ENCODE measurements around the gene SH3BP4.

The SH3BP4 gene

GRCh38 chr2:235078914-235079472 is 127.2 kb downstream of the SH3BP4 start:
- H3K4me1 ChIP-seq (ENCODE audit: insufficient read depth, low read length): no peaks in the 10 kb centered on the region
- no peaks in the 10 kb centered on the region for H3K36me3 ChIP-seq (ENCODE audit: insufficient read depth, low read length)
- H3K9me3 ChIP-seq (ENCODE audit: control insufficient read depth, insufficient read depth, low read length): peaks cover 6% of the 10 kb centered on the region; the same call in 1 of the 2 replicates
- H3K9ac ChIP-seq (ENCODE audit: low read depth, low read length): no peak overlapping the region

DNA sequence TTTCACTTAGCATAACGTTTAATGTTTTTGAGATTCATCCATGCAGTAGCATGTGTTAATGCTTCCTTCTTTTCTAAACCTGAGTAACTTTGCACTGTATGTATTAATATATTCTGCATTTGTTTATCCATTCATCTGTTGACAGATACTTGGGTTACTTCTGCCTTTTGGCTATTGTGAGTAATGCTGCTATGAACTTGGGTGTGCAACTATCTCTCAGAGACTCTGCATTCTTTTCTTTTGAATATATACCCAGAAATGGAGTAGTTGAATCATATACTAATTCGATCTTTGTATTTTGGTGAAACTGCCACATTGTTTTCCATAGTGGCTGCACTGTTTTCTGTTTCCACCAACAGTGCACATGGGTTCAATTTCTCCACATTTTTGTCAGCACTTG is 128.3 kb downstream of the SH3BP4 start:
- H3K9me3 ChIP-seq (ENCODE audit: control insufficient read depth, insufficient read depth, low read length): peaks cover 6% of the 10 kb centered on the region; the same call in 1 of the 2 replicates
- H3K9ac ChIP-seq (ENCODE audit: low read depth, low read length): no peak overlapping the region
- no peaks in the 10 kb centered on the region for H3K4me1 ChIP-seq (ENCODE audit: insufficient read depth, low read length)
- no peaks in the 10 kb centered on the region for H3K36me3 ChIP-seq (ENCODE audit: insufficient read depth, low read length)

DNA sequence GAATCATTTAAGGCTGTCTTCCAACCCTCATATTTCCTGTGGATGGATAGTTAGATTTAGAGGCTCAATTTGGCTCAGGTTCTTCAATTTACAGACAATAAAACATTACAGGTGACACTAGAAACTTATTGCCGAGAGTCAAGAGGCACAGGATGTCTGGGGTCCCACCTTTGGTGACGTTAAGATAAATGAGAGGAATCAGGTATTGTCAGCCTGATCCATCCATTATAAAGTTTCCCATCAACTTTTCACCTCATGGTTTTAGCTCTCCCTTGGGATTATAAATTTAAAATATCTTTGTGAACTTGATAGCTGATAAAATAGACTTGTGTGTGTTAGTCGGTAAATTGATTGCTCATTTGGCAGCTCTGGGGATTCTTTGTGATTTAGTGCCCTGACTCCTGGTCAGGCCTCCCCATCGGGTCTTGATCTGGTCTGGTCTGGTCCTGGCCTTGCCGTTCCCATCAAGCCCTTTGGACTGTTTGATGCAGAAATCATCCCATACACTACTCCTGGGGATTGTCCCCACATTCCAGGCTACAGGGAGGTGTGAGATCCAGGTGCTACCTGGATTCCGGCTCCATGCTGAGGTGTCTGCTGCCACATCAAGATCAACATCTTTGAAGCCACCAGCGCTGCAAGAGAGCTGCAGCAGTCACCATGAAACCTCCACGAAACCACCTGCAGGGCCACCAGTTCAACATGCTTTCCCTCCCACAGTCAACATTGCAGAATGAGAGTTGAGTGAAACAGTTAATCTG is 130.9 kb downstream of the SH3BP4 start:
- Histone ChIP-seq H3K9me3 (ENCODE audit: control insufficient read depth, insufficient read depth, low read length) (peaks cover 6% of the 10 kb centered on the region; the same call in 1 of the 2 replicates), H3K36me3 (ENCODE audit: insufficient read depth, low read length) (no peaks in the 10 kb centered on the region), H3K4me1 (ENCODE audit: insufficient read depth, low read length) (no peaks in the 10 kb centered on the region; the same call in 1 of the 2 replicates)

GRCh38 chr2:235083822-235084221 is 132.0 kb downstream of the SH3BP4 start:
- no peak overlapping the region for H3K9ac ChIP-seq (ENCODE audit: low read depth, low read length)
- H3K36me3 ChIP-seq (ENCODE audit: insufficient read depth, low read length): no peaks in the 10 kb centered on the region
- peaks cover 6% of the 10 kb centered on the region; the same call in 1 of the 2 replicates for H3K9me3 ChIP-seq (ENCODE audit: control insufficient read depth, insufficient read depth, low read length)
- no peaks in the 10 kb centered on the region; the same call in 1 of the 2 replicates for H3K4me1 ChIP-seq (ENCODE audit: insufficient read depth, low read length)

More for the DNA sequence above, 130.9 kb downstream of the SH3BP4 start:
- H3K9ac ChIP-seq (ENCODE audit: low read depth, low read length): no peak overlapping the region

DNA sequence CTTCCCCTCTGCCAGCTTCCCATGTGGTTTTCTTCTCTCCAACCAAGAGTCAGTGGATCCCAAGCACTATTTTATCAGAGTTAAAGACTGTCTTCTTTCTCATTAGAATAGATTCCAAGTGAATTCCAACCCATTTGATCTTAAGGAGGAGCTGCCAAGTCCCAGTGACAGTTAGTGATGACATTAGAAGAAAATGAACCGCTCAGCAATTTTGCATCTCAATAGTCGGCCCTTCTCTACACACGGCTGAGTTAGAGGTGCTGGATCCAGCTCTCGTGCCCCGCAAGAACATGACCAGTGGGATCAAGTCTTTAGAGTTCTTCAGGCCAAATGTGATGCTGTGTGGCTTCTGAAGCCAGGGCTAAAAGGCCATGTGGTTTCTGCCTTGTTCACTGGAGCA is 132.6 kb downstream of the SH3BP4 start:
- Histone ChIP-seq H3K9me3 (ENCODE audit: control insufficient read depth, insufficient read depth, low read length) (peaks cover 6% of the 10 kb centered on the region; the same call in 1 of the 2 replicates), H3K9ac (ENCODE audit: low read depth, low read length) (no peak overlapping the region), H3K36me3 (ENCODE audit: insufficient read depth, low read length) (no peaks in the 10 kb centered on the region), H3K4me1 (ENCODE audit: insufficient read depth, low read length) (no peaks in the 10 kb centered on the region; the same call in 1 of the 2 replicates)

- H3K36me3 ChIP-seq (ENCODE audit: insufficient read depth, low read length): no peaks in the 10 kb centered on the region
- H3K9me3 ChIP-seq (ENCODE audit: control insufficient read depth, insufficient read depth, low read length): peaks cover 6% of the 10 kb centered on the region; the same call in 1 of the 2 replicates
- H3K4me1 ChIP-seq (ENCODE audit: insufficient read depth, low read length): no peaks in the 10 kb centered on the region; the same call in 1 of the 2 replicates
- H3K9ac ChIP-seq (ENCODE audit: low read depth, low read length): no peak overlapping the region
Measured at GRCh38 chr2:235085476-235085875, 133.7 kb downstream of the SH3BP4 start.

DNA sequence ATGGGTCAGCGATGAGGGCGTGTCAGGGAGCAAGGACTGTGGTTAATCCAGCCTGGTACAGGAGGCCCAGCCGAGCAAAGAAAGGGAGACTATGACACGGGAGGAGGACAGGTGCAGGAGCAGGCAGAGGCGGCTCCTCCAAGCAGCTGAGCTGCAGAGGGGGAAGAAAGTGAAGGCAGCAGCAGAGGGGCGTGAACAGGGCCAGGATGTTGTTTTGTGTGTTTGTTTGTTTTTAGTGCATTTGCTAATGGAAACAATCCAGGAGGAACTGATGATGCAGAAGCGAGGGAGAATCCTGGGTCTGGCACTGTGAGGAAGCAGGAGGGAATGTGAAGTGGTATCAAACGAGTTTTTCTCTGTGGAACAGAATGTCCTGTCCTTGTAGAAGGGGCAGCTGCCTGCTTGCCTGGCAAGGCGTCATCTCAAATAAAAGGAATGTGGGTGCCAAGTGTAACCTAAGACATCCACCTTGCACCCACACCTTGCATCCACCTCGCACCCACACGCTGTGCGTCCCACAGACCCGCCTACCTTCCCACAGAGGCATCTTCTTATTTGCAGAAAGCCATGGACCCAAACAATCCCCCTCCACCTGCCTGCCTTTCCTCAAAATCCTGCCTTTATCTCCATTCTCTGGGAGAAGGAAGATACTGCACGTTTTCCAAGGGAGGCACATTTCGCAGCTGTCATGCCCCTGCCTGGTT is 134.8 kb downstream of the SH3BP4 start:
- Histone ChIP-seq H3K4me1 (ENCODE audit: insufficient read depth, low read length) (no peaks in the 10 kb centered on the region; the same call in 1 of the 2 replicates), H3K9me3 (ENCODE audit: control insufficient read depth, insufficient read depth, low read length) (no peaks in the 10 kb centered on the region), H3K36me3 (ENCODE audit: insufficient read depth, low read length) (no peaks in the 10 kb centered on the region), H3K9ac (ENCODE audit: low read depth, low read length) (no peak overlapping the region)

DNA sequence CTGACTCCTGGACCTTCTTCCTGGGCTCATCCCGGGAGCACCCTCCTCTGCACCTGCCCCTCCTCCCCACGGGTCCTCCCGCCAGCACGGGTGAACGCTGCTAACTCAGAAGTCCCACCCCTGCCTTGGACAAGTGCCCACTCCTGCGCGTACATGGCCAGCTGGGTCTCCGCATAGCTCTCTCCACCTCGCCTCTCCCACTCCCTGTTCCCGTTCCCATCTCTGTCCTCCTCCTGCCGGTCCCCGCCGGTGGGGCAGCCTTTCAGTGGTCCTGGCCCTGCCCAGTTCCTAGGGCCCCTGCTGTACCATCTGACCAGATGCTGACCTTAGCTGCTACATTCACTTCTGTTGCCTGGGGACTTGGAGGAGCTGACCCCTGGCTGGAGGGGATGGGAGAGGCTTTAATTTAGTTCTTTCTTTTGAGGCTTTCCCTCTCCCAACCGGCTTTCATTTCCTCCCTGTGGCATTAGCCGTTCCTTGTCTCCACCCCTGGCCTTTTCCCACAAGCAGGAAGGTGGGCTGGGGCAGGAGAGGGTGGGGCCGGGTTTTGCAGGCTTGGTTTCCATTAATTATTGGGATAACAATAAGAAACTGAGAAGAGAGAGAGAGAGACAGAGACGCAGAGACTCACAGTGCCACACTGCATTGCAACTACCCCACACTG is 136.1 kb downstream of the SH3BP4 start:
- no peak overlapping the region for H3K9ac ChIP-seq (ENCODE audit: low read depth, low read length)
- H3K36me3 ChIP-seq (ENCODE audit: insufficient read depth, low read length): no peaks in the 10 kb centered on the region
- no peaks in the 10 kb centered on the region for H3K9me3 ChIP-seq (ENCODE audit: control insufficient read depth, insufficient read depth, low read length)
- no peaks in the 10 kb centered on the region; the same call in 1 of the 2 replicates for H3K4me1 ChIP-seq (ENCODE audit: insufficient read depth, low read length)

GRCh38 chr2:235088496-235088921 is 136.7 kb downstream of the SH3BP4 start:
- Histone ChIP-seq H3K9ac (ENCODE audit: low read depth, low read length) (no peak overlapping the region), H3K9me3 (ENCODE audit: control insufficient read depth, insufficient read depth, low read length) (no peaks in the 10 kb centered on the region), H3K36me3 (ENCODE audit: insufficient read depth, low read length) (no peaks in the 10 kb centered on the region), H3K4me1 (ENCODE audit: insufficient read depth, low read length) (no peaks in the 10 kb centered on the region; the same call in 1 of the 2 replicates)

DNA sequence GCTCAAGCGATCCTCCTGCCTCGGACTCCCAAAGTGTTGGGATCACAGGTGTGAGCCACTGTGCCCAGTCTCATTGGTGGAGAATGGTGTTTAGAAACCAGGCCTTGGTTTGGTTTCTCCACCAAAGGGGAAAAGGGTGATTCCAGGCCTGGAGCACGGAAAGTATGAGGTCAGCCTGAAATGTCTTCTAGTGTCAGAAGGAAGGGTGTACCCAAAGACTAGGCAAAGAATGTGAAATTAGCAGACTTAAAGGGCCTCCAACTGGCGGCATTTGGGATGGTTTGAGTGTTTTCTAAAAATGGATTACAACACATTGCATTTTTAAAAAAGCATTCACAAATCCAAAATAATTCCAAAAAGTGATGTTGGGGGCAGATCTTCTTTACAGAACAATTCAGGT is 139.6 kb downstream of the SH3BP4 start:
- Histone ChIP-seq H3K36me3 (ENCODE audit: insufficient read depth, low read length) (no peaks in the 10 kb centered on the region), H3K9me3 (ENCODE audit: control insufficient read depth, insufficient read depth, low read length) (no peaks in the 10 kb centered on the region), H3K9ac (ENCODE audit: low read depth, low read length) (no peak overlapping the region), H3K4me1 (ENCODE audit: insufficient read depth, low read length) (no peaks in the 10 kb centered on the region; the same call in 1 of the 2 replicates)

GRCh38 chr2:235091983-235092382 is 140.2 kb downstream of the SH3BP4 start:
- H3K9ac ChIP-seq (ENCODE audit: low read depth, low read length): no peak overlapping the region

DNA sequence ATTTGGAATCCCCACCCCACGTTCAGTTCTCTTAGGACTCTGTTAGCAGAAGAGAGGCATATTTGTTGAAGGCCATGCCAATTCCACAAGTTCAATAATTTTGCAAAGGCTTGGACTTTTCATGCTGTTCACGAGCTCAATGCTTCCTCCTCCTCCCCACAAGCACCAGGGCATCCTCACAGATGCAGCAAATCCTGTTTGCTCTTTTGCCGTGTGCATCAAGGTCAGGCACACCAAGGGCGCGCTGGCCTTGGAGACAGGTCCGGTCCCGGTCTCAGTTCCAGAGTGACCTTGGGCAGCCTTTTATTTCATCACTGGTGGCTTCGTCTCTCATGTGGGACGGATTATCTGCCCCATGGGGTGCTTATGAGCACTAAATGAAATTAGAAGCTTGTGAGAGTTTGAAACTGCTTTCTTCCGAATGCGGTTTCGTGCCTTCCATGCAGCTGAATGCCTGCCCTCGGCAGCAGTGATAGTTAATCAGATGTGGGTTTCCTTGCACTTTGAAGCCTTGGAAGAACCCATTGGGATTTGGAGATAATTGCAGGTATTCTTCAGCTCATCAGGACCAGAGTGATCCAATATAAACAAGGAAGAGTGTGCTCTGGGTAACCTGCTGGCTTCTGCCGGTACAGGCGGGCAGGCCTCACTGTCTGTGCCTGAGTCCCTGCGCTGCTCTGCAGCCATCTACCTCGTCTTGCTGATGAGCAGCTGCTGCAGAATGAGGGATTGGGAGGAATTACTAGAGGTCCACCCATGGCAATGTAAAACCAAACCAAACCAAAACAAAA is 140.8 kb downstream of the SH3BP4 start:
- Histone ChIP-seq H3K36me3 (ENCODE audit: insufficient read depth, low read length) (no peaks in the 10 kb centered on the region), H3K9ac (ENCODE audit: low read depth, low read length) (no peak overlapping the region), H3K9me3 (ENCODE audit: control insufficient read depth, insufficient read depth, low read length) (no peaks in the 10 kb centered on the region), H3K4me1 (ENCODE audit: insufficient read depth, low read length) (no peaks in the 10 kb centered on the region)

More at GRCh38 chr2:235091983-235092382, 140.2 kb downstream of the SH3BP4 start:
- no peaks in the 10 kb centered on the region for H3K4me1 ChIP-seq (ENCODE audit: insufficient read depth, low read length)
- no peaks in the 10 kb centered on the region for H3K36me3 ChIP-seq (ENCODE audit: insufficient read depth, low read length)
- H3K9me3 ChIP-seq (ENCODE audit: control insufficient read depth, insufficient read depth, low read length): no peaks in the 10 kb centered on the region

DNA sequence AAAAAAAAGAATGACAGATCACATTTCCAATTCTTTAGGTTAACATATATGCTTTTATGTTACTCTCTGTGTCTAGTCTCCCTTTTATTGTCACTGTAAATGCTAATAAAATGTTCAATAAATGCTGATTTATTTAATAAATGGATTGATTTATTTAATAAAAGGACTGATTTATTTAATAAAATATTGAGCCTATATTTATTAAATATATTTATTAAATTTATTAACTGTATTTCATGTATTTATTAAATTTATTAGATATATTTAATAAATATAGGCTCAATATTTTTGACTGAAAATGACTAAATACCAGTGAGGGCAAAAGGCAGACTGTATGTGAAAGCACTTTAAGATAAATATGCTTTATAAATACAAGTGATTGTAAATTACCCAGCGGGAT is 142.6 kb downstream of the SH3BP4 start:
- H3K9me3 ChIP-seq (ENCODE audit: control insufficient read depth, insufficient read depth, low read length): no peaks in the 10 kb centered on the region
- no peaks in the 10 kb centered on the region for H3K4me1 ChIP-seq (ENCODE audit: insufficient read depth, low read length)
- no peak overlapping the region for H3K9ac ChIP-seq (ENCODE audit: low read depth, low read length)
- no peaks in the 10 kb centered on the region for H3K36me3 ChIP-seq (ENCODE audit: insufficient read depth, low read length)
